PC-3 (cell line): ENCODE measurements around the gene OMD. TPM values are rescaled to one million over a fixed set of nuclear protein-coding genes. Genes with fewer than 3 reads are reported as not detected.

Experiments used
- ATAC-seq: fragments of 200-7000 bp; cut with Tn5 transposase; 2 replicates; pipeline ENCODE4 v1.9.1; 2020; ENCODE audit warnings: mild to moderate bottlenecking, moderate library complexity
- BruUV-seq: library from RNA; stranded (reverse); fragments of 400-500 nt; replicated peaks from 2 replicates; lab custom pipeline; 2021; lab: Mats Ljungman, UMichigan
- CTCF ChIA-PET: fragments of 300-600 bp; sonication (Branson Sonifier 250); formaldehyde crosslinking; loops from one replicate; lab custom pipeline; 2022; ENCODE audit warnings: antibody characterized with exemption; lab: Charles Lee
- POLR2A ChIA-PET: fragments of 300-600 bp; sonication (Branson Sonifier 250); formaldehyde crosslinking; loops from one replicate; lab custom pipeline; 2022; ENCODE audit warnings: antibody characterized with exemption; ENCODE audit not compliant: unreplicated experiment; lab: Charles Lee
- DNase-seq: peaks from one replicate; pipeline ENCODE4 v3.0.0-alpha.2; 2015
- H2AFZ ChIP-seq: fragments of 300-600 bp; sonication (generic); 2 replicates; pipeline ENCODE4 v1.6.0; 2016; ENCODE audit warnings: antibody characterized with exemption, low read length
- H3F3A ChIP-seq: fragments of 300-600 bp; sonication (generic); one replicate; pipeline ENCODE4 v1.6.0; 2017; ENCODE audit warnings: antibody characterized with exemption, low read length, control low read depth, mild to moderate bottlenecking; ENCODE audit not compliant: unreplicated experiment
- H3K27ac ChIP-seq: fragments of 300-600 bp; sonication (generic); 2 replicates; pipeline ENCODE4 v1.5.1; 2016; ENCODE audit warnings: mild to moderate bottlenecking, low read length
- H3K27me3 ChIP-seq: fragments of 300-600 bp; sonication (generic); 2 replicates; pipeline ENCODE4 v1.6.1; 2016; ENCODE audit warnings: low read length, mixed read lengths
- H3K36me3 ChIP-seq: fragments of 300-600 bp; sonication (generic); 2 replicates; pipeline ENCODE4 v1.6.1; 2016; ENCODE audit warnings: low read depth, mixed run types, low read length, mixed read lengths
- H3K4me1 ChIP-seq: fragments of 300-600 bp; sonication (generic); 2 replicates; pipeline ENCODE4 v1.5.1; 2016; ENCODE audit warnings: low read length; ENCODE audit not compliant: insufficient read depth
- H3K4me2 ChIP-seq: fragments of 300-600 bp; sonication (generic); 2 replicates; pipeline ENCODE4 v1.6.0; 2016; ENCODE audit warnings: low read length
- H3K4me3 ChIP-seq: fragments of 300-600 bp; sonication (generic); 2 replicates; pipeline ENCODE4 v1.5.1; 2016; ENCODE audit warnings: mild to moderate bottlenecking, low read length, mixed read lengths
- H3K79me2 ChIP-seq: fragments of 300-600 bp; sonication (generic); 2 replicates; pipeline ENCODE4 v1.6.1; 2017; ENCODE audit warnings: low read length, mixed read lengths
- H3K9ac ChIP-seq: fragments of 300-600 bp; sonication (generic); 2 replicates; pipeline ENCODE4 v1.6.0; 2016; ENCODE audit warnings: mild to moderate bottlenecking, low read length
- H3K9me2 ChIP-seq: fragments of 300-600 bp; sonication (generic); replicated peaks from 2 replicates; pipeline ENCODE4 v1.6.1; 2016; ENCODE audit warnings: mixed run types, low read length, mixed read lengths
- H3K9me3 ChIP-seq: fragments of 300-600 bp; sonication (generic); 2 replicates; pipeline ENCODE4 v1.6.1; 2016; ENCODE audit warnings: low read length, mixed read lengths
- H4K20me1 ChIP-seq: fragments of 300-600 bp; sonication (generic); 2 replicates; pipeline ENCODE4 v1.6.1; 2016; ENCODE audit warnings: low read length, mixed read lengths
- CTCF ChIP-seq: fragments of 300-600 bp; sonication (generic); conservative IDR thresholded peaks from 2 replicates; pipeline ENCODE4 v1.5.1; 2017; ENCODE audit warnings: antibody characterized with exemption, low read depth, mild to moderate bottlenecking, low read length
- EZH2 ChIP-seq: fragments of 300-600 bp; sonication (generic); IDR thresholded peaks from one replicate; pipeline ENCODE4 v1.6.1; 2017; ENCODE audit warnings: antibody characterized with exemption, mild to moderate bottlenecking, low read length; ENCODE audit not compliant: unreplicated experiment
- EZH2phosphoT487 ChIP-seq: fragments of 300-600 bp; sonication (generic); IDR thresholded peaks from 2 replicates; pipeline ENCODE4 v1.6.1; 2018; ENCODE audit warnings: mild to moderate bottlenecking, antibody characterized with exemption, low read length, borderline replicate concordance
- intact Hi-C: fragments of 100-400 bp; cut with micrococcal nuclease; formaldehyde crosslinking; loops from 2 replicates; pipeline ENCODE4 v1.9.0; 2023
- total RNA-seq: library from RNA; depleted of rRNA; stranded (reverse); fragments of >200 nt; gene quantifications from 2 replicates; pipeline ENCODE4 v1.2.3, GENCODE V29; 2014

The OMD gene
- total RNA-seq, 1 experiment from 2014 or later = not detected

DNA sequence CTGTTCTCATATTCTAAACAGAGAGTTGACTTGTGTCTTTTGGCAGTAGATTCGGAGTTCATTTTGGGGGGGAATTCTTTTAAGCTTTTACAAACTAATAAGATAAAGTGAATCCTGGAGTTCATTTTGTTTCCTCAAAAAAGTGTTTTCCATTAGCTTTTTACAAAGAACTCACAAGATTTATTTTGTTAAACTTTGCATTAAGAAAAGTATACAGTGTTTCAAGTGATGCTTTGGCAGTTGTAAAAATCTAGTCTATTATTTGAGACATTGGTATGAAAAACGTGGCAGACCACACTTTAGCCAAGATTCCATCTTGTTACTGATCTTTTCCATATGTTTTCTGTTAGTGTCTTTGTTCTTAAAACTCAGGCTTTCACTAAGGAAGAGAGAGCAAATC lies 1.2 kb upstream of the OMD start:
- Histone ChIP-seq H3K4me2 (no peak overlapping the region), H3K36me3 (no peaks in the 10 kb centered on the region), H3K27ac (no peak overlapping the region), H3K27me3 (no peaks in the 10 kb centered on the region), H3K9ac (no peak overlapping the region), H2AFZ (no peak overlapping the region), H3K9me2 (no peaks in the 10 kb centered on the region), H3K4me1 (no peaks in the 10 kb centered on the region), H3K4me3 (no peak overlapping the region), H3K79me2 (no peaks in the 10 kb centered on the region), H3F3A (no peaks in the 10 kb centered on the region), H3K9me3 (no peaks in the 10 kb centered on the region), H4K20me1 (no peaks in the 10 kb centered on the region)
- CTCF ChIA-PET = no interaction called here
- DNase-seq = no peak
- POLR2A ChIA-PET = no interaction called here
- no TSS peak for BruUV-seq
- intact Hi-C loops = no loop called here
- TF ChIP-seq EZH2phosphoT487 (no peak), EZH2 (no peak), CTCF (no peak)
- ATAC-seq = no peak

- no TSS peak for BruUV-seq
- ATAC-seq (no peak), DNase-seq (no peak)
- H2AFZ ChIP-seq = no peak overlapping the region
- no peaks in the 10 kb centered on the region for H4K20me1 ChIP-seq
- no peak overlapping the region for H3K9ac ChIP-seq
- no peak overlapping the region for H3K4me2 ChIP-seq
- H3K79me2 ChIP-seq = no peaks in the 10 kb centered on the region
- POLR2A ChIA-PET = interaction anchor here (0.6 kb wide), 1 partner anchor 16 kb away, joined by 3 read pairs; no protein-coding TSS in a partner anchor
- no peak overlapping the region for H3K4me3 ChIP-seq
- CTCF ChIA-PET = no interaction called here
- no peaks in the 10 kb centered on the region for H3K9me2 ChIP-seq
- TF ChIP-seq EZH2phosphoT487 = no peak
- TF ChIP-seq EZH2 = no peak
- no peak for TF ChIP-seq CTCF
- no peaks in the 10 kb centered on the region for H3K4me1 ChIP-seq
- no peak overlapping the region for H3K27ac ChIP-seq
- no peaks in the 10 kb centered on the region for H3K9me3 ChIP-seq
- H3K27me3 ChIP-seq = no peaks in the 10 kb centered on the region
- no peaks in the 10 kb centered on the region for H3K36me3 ChIP-seq
- no peaks in the 10 kb centered on the region for H3F3A ChIP-seq
- intact Hi-C loops = no loop called here
Observed at GRCh38 chr9:92423612-92424011, 659 bp downstream of the OMD start.

- CTCF ChIA-PET = no interaction called here
Observed at GRCh38 chr9:92422611-92423338, 1.5 kb downstream of the OMD start.

More at GRCh38 chr9:92422611-92423338, 1.5 kb downstream of the OMD start:
- no peak for ATAC-seq
- H3K4me3 ChIP-seq = no peak overlapping the region
- no peak for DNase-seq
- H3F3A ChIP-seq = no peaks in the 10 kb centered on the region
- no peaks in the 10 kb centered on the region for H3K27me3 ChIP-seq
- no peak overlapping the region for H2AFZ ChIP-seq
- H3K36me3 ChIP-seq = no peaks in the 10 kb centered on the region
- H3K4me2 ChIP-seq = no peak overlapping the region
- H3K9ac ChIP-seq = no peak overlapping the region
- TF ChIP-seq EZH2phosphoT487 = no peak
- no peak overlapping the region for H3K27ac ChIP-seq
- H3K4me1 ChIP-seq = no peaks in the 10 kb centered on the region
- H3K9me3 ChIP-seq = no peaks in the 10 kb centered on the region
- intact Hi-C loops = no loop called here
- H3K79me2 ChIP-seq = no peaks in the 10 kb centered on the region
- BruUV-seq = no TSS peak
- no peaks in the 10 kb centered on the region for H4K20me1 ChIP-seq
- no peaks in the 10 kb centered on the region for H3K9me2 ChIP-seq
- POLR2A ChIA-PET = interaction anchor here (0.6 kb wide), 1 partner anchor 16 kb away, joined by 3 read pairs; no protein-coding TSS in a partner anchor
